ENCODE measurements around the gene SRP68.

GRCh38 chr17:76079535-76079955 lies 7.2 kb upstream of the SRP68 start:
- TF ChIP-seq CTCF (IDR thresholded peaks at IDR 0.05) (no peak), POLR2A (IDR thresholded peaks at IDR 0.05) (no peak)

Measured in testis (tissue), 2 donors.